Effector memory CD8-positive, alpha-beta T cell (primary cell): ENCODE results near the gene OR10S1.
"Not testable (repeated sequence)": the region's sequence is repeated elsewhere in the genome, so short reads cannot be mapped to it uniquely, and the experiment has no call there.

Source experiments
- ATAC-seq: fragments of 150-1000 bp; cut with Tn5 transposase; replicated peaks from 2 replicates; pipeline ENCODE4 v1.10.0; 2021; ENCODE audit warnings: mild to moderate bottlenecking, moderate library complexity
- DNase-seq, 3 experiments: peaks; one replicate each; pipeline ENCODE4 v3.0.0; 2021
- H3K27ac Mint-ChIP-seq, 2 donors: one replicate each; pipeline ENCODE4 v1.8.0; 2022; ENCODE audit warnings: mild to moderate bottlenecking in 2 of 2, mixed read lengths in 2 of 2, moderate library complexity in 2 of 2
- H3K27me3 Mint-ChIP-seq, 2 donors: one replicate each; pipeline ENCODE4 v1.8.0; 2022; ENCODE audit warnings: mixed read lengths in 2 of 2
- H3K36me3 Mint-ChIP-seq: one replicate; pipeline ENCODE4 v1.8.0; 2022; ENCODE audit warnings: mild to moderate bottlenecking, moderate library complexity, mixed read lengths; ENCODE audit not compliant: insufficient read depth
- H3K4me1 Mint-ChIP-seq, 2 donors: one replicate each; pipeline ENCODE4 v1.8.0; 2022; ENCODE audit warnings: low read depth in 2 of 2, mixed read lengths in 2 of 2
- H3K4me3 Mint-ChIP-seq, 2 donors: one replicate each; pipeline ENCODE4 v1.8.0; 2022; ENCODE audit warnings: mild to moderate bottlenecking in 2 of 2, mixed read lengths in 2 of 2, moderate library complexity in 2 of 2
- H3K9me3 Mint-ChIP-seq, 2 donors: one replicate each; pipeline ENCODE4 v1.8.0; 2022; ENCODE audit warnings: mixed read lengths in 2 of 2
- total RNA-seq, 9 experiments: gene quantifications; one replicate each; lab custom pipeline; 2026; lab: John Stamatoyannopoulos, UW

OR10S1 gene
- 0 reads per million in 9 experiments for total RNA-seq

- H3K27me3 Mint-ChIP-seq = peaks cover 5 to 7% of the 10 kb centered on the region in 2 donors
- no peaks in the 10 kb centered on the region for H3K4me1 Mint-ChIP-seq
- ATAC-seq = no peak
- H3K9me3 Mint-ChIP-seq = peaks cover 10 to 19% of the 10 kb centered on the region in 2 donors
- H3K36me3 Mint-ChIP-seq = no peaks in the 10 kb centered on the region
- no peak for DNase-seq
- peak within 1 kb of the TSS in 1 of 2 donors; percentile 28 for H3K27ac Mint-ChIP-seq
- no peak within 1 kb of the TSS for H3K4me3 Mint-ChIP-seq
Measured at GRCh38 chr11:123977731-123978347, at the start of gene OR10S1. TSS of gene OR10S1 (minus strand) at chr11:123977781. CDS start at chr11:123977664, 117 bp downstream.

GRCh38 chr11:124026498-124026897, 48.9 kb upstream of the OR10S1 start, which contains the start of gene OR10G8:
TSS of gene OR10G8 (plus strand) at chr11:124026798. CDS start at chr11:124029623, 2,825 bp downstream.
- no peak within 1 kb of the TSS for H3K27ac Mint-ChIP-seq
- no peak for ATAC-seq
- no peaks in the 10 kb centered on the region for H3K4me1 Mint-ChIP-seq

GRCh38 chr11:124015837-124016236, 38.3 kb upstream of the OR10S1 start:
- not testable (repeated sequence) for ATAC-seq, H3K27ac Mint-ChIP-seq, H3K36me3 Mint-ChIP-seq, H3K9me3 Mint-ChIP-seq, DNase-seq, H3K27me3 Mint-ChIP-seq, H3K4me3 Mint-ChIP-seq, H3K4me1 Mint-ChIP-seq

More at GRCh38 chr11:124026498-124026897, 48.9 kb upstream of the OR10S1 start, which contains the start of gene OR10G8:
- Mint-ChIP-seq H3K9me3 (peaks cover 2 to 7% of the 10 kb centered on the region in 2 donors), H3K36me3 (no peaks in the 10 kb centered on the region), H3K27me3 (no peaks in the 10 kb centered on the region), H3K4me3 (no peak within 1 kb of the TSS)
- no peak for DNase-seq

GRCh38 chr11:124012697-124013096, 35.1 kb upstream of the OR10S1 start, which contains the start of gene OR10G4:
TSS of gene OR10G4 (plus strand) at chr11:124012997. CDS start at chr11:124015575, 2,578 bp downstream.
- DNase-seq (no peak), ATAC-seq (no peak)
- H3K4me3 Mint-ChIP-seq = no peak within 1 kb of the TSS
- no peaks in the 10 kb centered on the region for H3K9me3 Mint-ChIP-seq
- no peak within 1 kb of the TSS for H3K27ac Mint-ChIP-seq
- H3K36me3 Mint-ChIP-seq = no peaks in the 10 kb centered on the region
- H3K4me1 Mint-ChIP-seq = no peaks in the 10 kb centered on the region
- H3K27me3 Mint-ChIP-seq = no peaks in the 10 kb centered on the region

- no peaks in the 10 kb centered on the region for H3K4me1 Mint-ChIP-seq
- H3K9me3 Mint-ChIP-seq = peaks cover 0 to 3% of the 10 kb centered on the region in 2 donors
- H3K27me3 Mint-ChIP-seq = no peaks in the 10 kb centered on the region
- H3K36me3 Mint-ChIP-seq = no peaks in the 10 kb centered on the region
- H3K4me3 Mint-ChIP-seq = no peak within 1 kb of the TSS
- H3K27ac Mint-ChIP-seq = no peak within 1 kb of the TSS
- DNase-seq (no peak), ATAC-seq (no peak)
Measured at GRCh38 chr11:123995119-123995518, 17.5 kb upstream of the OR10S1 start, which contains the start of gene OR10G6. TSS of gene OR10G6 (minus strand) at chr11:123995161. CDS start at chr11:123995161, 0 bp downstream.

GRCh38 chr11:123979311-123979710, 1.7 kb upstream of the OR10S1 start:
- ATAC-seq (no peak), DNase-seq (no peak)
- Mint-ChIP-seq H3K27ac (no peak overlapping the region), H3K4me3 (no peak overlapping the region), H3K4me1 (no peaks in the 10 kb centered on the region), H3K9me3 (peaks cover 20 to 28% of the 10 kb centered on the region in 2 donors), H3K27me3 (peaks cover 5 to 7% of the 10 kb centered on the region in 2 donors), H3K36me3 (no peaks in the 10 kb centered on the region)

- Mint-ChIP-seq H3K4me1 (no peaks in the 10 kb centered on the region), H3K27me3 (peaks cover 5 to 7% of the 10 kb centered on the region in 2 donors), H3K4me3 (no peak overlapping the region), H3K36me3 (no peaks in the 10 kb centered on the region), H3K9me3 (peaks cover 6 to 10% of the 10 kb centered on the region in 2 donors), H3K27ac (peak overlapping the region in 1 of 2 donors; percentile 28)
- no peak for ATAC-seq
- no peak for DNase-seq
Measured at GRCh38 chr11:123976770-123977560, 616 bp downstream of the OR10S1 start.

GRCh38 chr11:123973816-123974215, 3.8 kb downstream of the OR10S1 start:
- Mint-ChIP-seq H3K4me3 (no peak overlapping the region), H3K9me3 (peaks cover 5 to 10% of the 10 kb centered on the region in 2 donors), H3K27ac (no peak overlapping the region), H3K27me3 (peaks cover 5 to 7% of the 10 kb centered on the region in 2 donors), H3K4me1 (no peaks in the 10 kb centered on the region), H3K36me3 (no peaks in the 10 kb centered on the region)
- DNase-seq = no peak
- no peak for ATAC-seq

- Mint-ChIP-seq H3K27me3 (no peaks in the 10 kb centered on the region), H3K36me3 (peaks cover 2% of the 10 kb centered on the region), H3K27ac (no peak overlapping the region), H3K9me3 (peaks cover 9 to 10% of the 10 kb centered on the region in 2 donors), H3K4me1 (no peaks in the 10 kb centered on the region), H3K4me3 (no peak overlapping the region)
- DNase-seq (no peak), ATAC-seq (no peak)
Measured at GRCh38 chr11:123956752-123957151, 20.8 kb downstream of the OR10S1 start.

- no peaks in the 10 kb centered on the region for H3K36me3 Mint-ChIP-seq
- H3K9me3 Mint-ChIP-seq = peaks cover 5 to 9% of the 10 kb centered on the region in 2 donors
- H3K4me1 Mint-ChIP-seq = no peaks in the 10 kb centered on the region
- DNase-seq (no peak), ATAC-seq (no peak)
- H3K27me3 Mint-ChIP-seq = no peaks in the 10 kb centered on the region
- H3K27ac Mint-ChIP-seq = no peak overlapping the region
- H3K4me3 Mint-ChIP-seq = no peak overlapping the region
Measured at GRCh38 chr11:123945132-123945531, 32.4 kb downstream of the OR10S1 start.

- no peak within 1 kb of the TSS for H3K4me3 Mint-ChIP-seq
- H3K27ac Mint-ChIP-seq = no peak within 1 kb of the TSS
- peaks cover 9 to 14% of the 10 kb centered on the region in 2 donors for H3K9me3 Mint-ChIP-seq
- DNase-seq = no peak
- no peaks in the 10 kb centered on the region for H3K4me1 Mint-ChIP-seq
- ATAC-seq = no peak
- peaks cover 0 to 5% of the 10 kb centered on the region in 2 donors for H3K27me3 Mint-ChIP-seq
- no peaks in the 10 kb centered on the region for H3K36me3 Mint-ChIP-seq
Measured at GRCh38 chr11:123943738-123944137, 33.8 kb downstream of the OR10S1 start, which contains the start of gene OR6T1. TSS of gene OR6T1 (minus strand) at chr11:123943838. CDS start at chr11:123943838, 0 bp downstream.

- H3K9me3 Mint-ChIP-seq = peaks cover 7 to 17% of the 10 kb centered on the region in 2 donors
- no peak overlapping the region for H3K4me3 Mint-ChIP-seq
- ATAC-seq (no peak), DNase-seq (no peak)
- no peaks in the 10 kb centered on the region for H3K4me1 Mint-ChIP-seq
- no peaks in the 10 kb centered on the region for H3K36me3 Mint-ChIP-seq
- H3K27me3 Mint-ChIP-seq = peaks cover 0 to 5% of the 10 kb centered on the region in 2 donors
- no peak overlapping the region for H3K27ac Mint-ChIP-seq
Measured at GRCh38 chr11:123942413-123942812, 35.2 kb downstream of the OR10S1 start.

- no peaks in the 10 kb centered on the region for H3K4me1 Mint-ChIP-seq
- H3K36me3 Mint-ChIP-seq = no peaks in the 10 kb centered on the region
- peaks cover 0 to 5% of the 10 kb centered on the region in 2 donors for H3K27me3 Mint-ChIP-seq
- ATAC-seq (no peak), DNase-seq (no peak)
- no peak within 1 kb of the TSS for H3K4me3 Mint-ChIP-seq
- H3K9me3 Mint-ChIP-seq = peaks cover 7 to 19% of the 10 kb centered on the region in 2 donors
- no peak within 1 kb of the TSS for H3K27ac Mint-ChIP-seq
Measured at GRCh38 chr11:123939317-123939716, 38.3 kb downstream of the OR10S1 start, which contains the start of gene OR4D5. TSS of gene OR4D5 (plus strand) at chr11:123939617. CDS start at chr11:123939617, 0 bp downstream.
